H1 (cell line): Measurements from ENCODE around the gene DECR2. TPM values are rescaled to one million over a fixed set of nuclear protein-coding genes. Genes with fewer than 3 reads are reported as not detected.

Source experiments
- CHD1 ChIP-seq: IDR thresholded peaks from 2 replicates; pipeline ENCODE4 v1.6.1; 2012; ENCODE audit warnings: low read depth, low read length, improper control_type of control experiment
- CTBP2 ChIP-seq: IDR thresholded peaks from 2 replicates; pipeline ENCODE4 v1.7.0; 2011; ENCODE audit warnings: borderline replicate concordance, mild to moderate bottlenecking, moderate library complexity, mixed read lengths, low read length; ENCODE audit not compliant: insufficient read depth, insufficient read length
- EZH2 ChIP-seq: fragments of 200-600 bp; sonication (generic); IDR thresholded peaks from 2 replicates; pipeline ENCODE4 v1.7.1; 2012; ENCODE audit warnings: low read depth, mild to moderate bottlenecking, moderate library complexity, low read length, inconsistent platforms; ENCODE audit not compliant: severe bottlenecking
- HDAC2 ChIP-seq, 2 experiments: fragments of 300-600 bp in 1 of 2; sonication (generic) in 1 of 2; IDR thresholded peaks; 2 replicates each; pipeline ENCODE4 v1.6.1; 2011 to 2012; ENCODE audit warnings: low read depth in 2 of 2, low read length in 2 of 2, mild to moderate bottlenecking in 2 of 2, moderate library complexity in 2 of 2, borderline replicate concordance in 1 of 2, inconsistent platforms in 1 of 2
- JUN ChIP-seq: IDR thresholded peaks from 2 replicates; pipeline ENCODE4 v1.6.1; 2011; ENCODE audit warnings: low read depth, mild to moderate bottlenecking, improper control_type of control experiment, low read length
- KDM4A ChIP-seq: IDR thresholded peaks from one replicate; pipeline ENCODE4 v1.7.1; 2012; ENCODE audit warnings: low read depth, mild to moderate bottlenecking, moderate library complexity, low read length, inconsistent platforms; ENCODE audit not compliant: severe bottlenecking
- KDM5A ChIP-seq: fragments of 200-600 bp; IDR thresholded peaks from 2 replicates; pipeline ENCODE4 v1.7.1; 2012; ENCODE audit warnings: mild to moderate bottlenecking, low read length, inconsistent platforms, mixed read lengths
- POLR2AphosphoS5 ChIP-seq: IDR thresholded peaks from 2 replicates; pipeline ENCODE4 v1.6.1; 2011; ENCODE audit warnings: low read depth, low read length
- RFX5 ChIP-seq: IDR thresholded peaks from 2 replicates; pipeline ENCODE4 v1.6.1; 2011; ENCODE audit warnings: low read depth, low read length, improper control_type of control experiment, borderline replicate concordance
- RNF2 ChIP-seq: fragments of 200-900, 300-1000 bp; sonication (generic); IDR thresholded peaks from 2 replicates; pipeline ENCODE4 v1.7.1; 2016; ENCODE audit warnings: borderline replicate concordance, low read depth, mild to moderate bottlenecking, antibody characterized with exemption, low read length; ENCODE audit not compliant: poor library complexity, severe bottlenecking; ENCODE audit errors: missing control alignments
- SIN3A ChIP-seq, 2 experiments: IDR thresholded peaks in 1 of 2; conservative IDR thresholded peaks in 1 of 2; 2 replicates each; pipeline ENCODE4 v1.6.1; 2011 to 2012; ENCODE audit warnings: low read length in 2 of 2, improper control_type of control experiment in 1 of 2, low read depth in 1 of 2, mild to moderate bottlenecking in 1 of 2
- SIRT6 ChIP-seq: IDR thresholded peaks from one replicate; pipeline ENCODE4 v1.7.1; 2012; ENCODE audit warnings: low read length, inconsistent platforms
- SP1 ChIP-seq: IDR thresholded peaks from 2 replicates; pipeline ENCODE4 v1.6.1; 2011; ENCODE audit warnings: low read depth, low read length
- SUZ12 ChIP-seq: fragments of 200-600 bp; sonication (generic); IDR thresholded peaks from 2 replicates; pipeline ENCODE4 v1.6.1; 2012; ENCODE audit warnings: mild to moderate bottlenecking, inconsistent platforms, low read length, moderate library complexity, mixed read lengths
- polyA plus RNA-seq, 7 experiments: library from polyadenylated mRNA; depleted of rRNA in 3 of 7; stranded (reverse) in 5 of 7; unstranded in 2 of 7; fragments of >200 nt in 5 of 7; fragments of 200-250 nt in 2 of 7; gene quantifications; 1 replicate in 5 of 7; 2 replicates in 1 of 7; 4 replicates in 1 of 7; pipeline versions ENCODE4 v1.2.1 to v1.2.3, GENCODE V29; 2011 to 2013; ENCODE audit warnings: missing spikeins in 2 of 7, mixed read lengths in 2 of 7
- total RNA-seq: library from RNA; stranded (reverse); fragmentation: NEBNext Ultra II Directional; extraction: Animal tissue kit (Norgen Biotek cat#: 25700); gene quantifications from 2 replicates; pipeline ENCODE4 v1.2.1, GENCODE V29; 2021
- TF ChIP-seq, protein P1 (sequence below), 3 experiments: IDR thresholded peaks; 1 replicate in 2 of 3; 2 replicates in 1 of 3; pipeline versions ENCODE4 v1.5.1 to v1.6.1; 2011; ENCODE audit warnings: low read length in 3 of 3, mild to moderate bottlenecking in 3 of 3, inconsistent platforms in 2 of 3, low read depth in 1 of 3, moderate library complexity in 1 of 3; ENCODE audit not compliant: insufficient read depth in 1 of 3; ENCODE audit errors: control extremely low read depth in 1 of 3
- TF ChIP-seq, protein P2 (sequence below): IDR thresholded peaks from 2 replicates; pipeline ENCODE4 v1.6.1; 2012; ENCODE audit warnings: inconsistent platforms
- TF ChIP-seq, protein P3 (sequence below): IDR thresholded peaks from 2 replicates; pipeline ENCODE4 v1.6.1; 2011; ENCODE audit warnings: low read length, improper control_type of control experiment

DECR2 gene
- total and polyA plus RNA-seq, 2 of the 8 experiments (the other 6 are each of a cell fraction or from before 2014, with no cell fraction given): 28.2 to 39.9 TPM

DNA sequence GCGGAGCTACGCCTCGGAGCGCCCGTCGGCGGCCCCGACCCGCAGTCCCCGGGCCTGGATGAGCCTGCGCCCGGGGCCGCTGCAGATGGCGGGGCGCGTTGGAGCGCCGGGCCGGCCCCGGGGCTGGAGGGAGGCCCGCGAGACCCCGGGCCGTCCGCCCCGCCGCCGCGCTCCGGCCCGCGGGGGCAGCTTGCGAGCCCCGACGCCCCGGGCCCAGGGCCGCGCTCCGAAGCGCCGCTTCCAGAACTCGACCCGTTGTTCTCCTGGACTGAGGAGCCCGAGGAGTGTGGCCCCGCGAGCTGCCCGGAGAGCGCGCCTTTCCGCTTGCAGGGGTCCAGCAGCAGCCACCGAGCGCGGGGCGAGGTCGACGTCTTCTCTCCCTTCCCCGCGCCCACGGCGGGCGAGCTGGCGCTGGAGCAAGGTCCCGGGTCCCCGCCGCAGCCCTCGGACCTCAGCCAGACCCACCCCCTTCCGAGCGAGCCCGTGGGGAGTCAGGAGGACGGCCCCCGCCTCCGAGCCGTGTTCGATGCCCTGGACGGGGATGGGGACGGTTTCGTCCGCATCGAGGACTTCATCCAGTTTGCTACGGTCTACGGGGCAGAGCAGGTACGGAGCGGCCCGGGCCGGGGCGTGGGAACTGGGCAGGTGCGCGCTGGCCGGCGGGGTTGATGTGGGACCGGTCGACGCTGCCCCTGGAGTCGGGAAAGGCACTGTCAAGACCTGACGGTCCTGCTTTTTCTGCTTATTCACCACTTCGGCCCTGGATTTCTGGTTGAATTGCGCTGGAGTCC is 24.6 kb downstream of the DECR2 start (continued):
- TF ChIP-seq, protein P1, sequence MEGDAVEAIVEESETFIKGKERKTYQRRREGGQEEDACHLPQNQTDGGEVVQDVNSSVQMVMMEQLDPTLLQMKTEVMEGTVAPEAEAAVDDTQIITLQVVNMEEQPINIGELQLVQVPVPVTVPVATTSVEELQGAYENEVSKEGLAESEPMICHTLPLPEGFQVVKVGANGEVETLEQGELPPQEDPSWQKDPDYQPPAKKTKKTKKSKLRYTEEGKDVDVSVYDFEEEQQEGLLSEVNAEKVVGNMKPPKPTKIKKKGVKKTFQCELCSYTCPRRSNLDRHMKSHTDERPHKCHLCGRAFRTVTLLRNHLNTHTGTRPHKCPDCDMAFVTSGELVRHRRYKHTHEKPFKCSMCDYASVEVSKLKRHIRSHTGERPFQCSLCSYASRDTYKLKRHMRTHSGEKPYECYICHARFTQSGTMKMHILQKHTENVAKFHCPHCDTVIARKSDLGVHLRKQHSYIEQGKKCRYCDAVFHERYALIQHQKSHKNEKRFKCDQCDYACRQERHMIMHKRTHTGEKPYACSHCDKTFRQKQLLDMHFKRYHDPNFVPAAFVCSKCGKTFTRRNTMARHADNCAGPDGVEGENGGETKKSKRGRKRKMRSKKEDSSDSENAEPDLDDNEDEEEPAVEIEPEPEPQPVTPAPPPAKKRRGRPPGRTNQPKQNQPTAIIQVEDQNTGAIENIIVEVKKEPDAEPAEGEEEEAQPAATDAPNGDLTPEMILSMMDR (IDR thresholded peaks at IDR 0.05; ENCODE audit: control extremely low read depth in 1 of 3, insufficient read depth in 1 of 3, low read depth in 1 of 3, low read length in 3 of 3): no peak
- peak; percentile 68 for TF ChIP-seq KDM4A
- peak; percentile 53 for TF ChIP-seq EZH2
- TF ChIP-seq KDM5A: no peak
- peak; percentile 51; the same call in 1 of the 2 replicates for TF ChIP-seq SUZ12
- no peak for TF ChIP-seq CTBP2
- TF ChIP-seq, protein P2, sequence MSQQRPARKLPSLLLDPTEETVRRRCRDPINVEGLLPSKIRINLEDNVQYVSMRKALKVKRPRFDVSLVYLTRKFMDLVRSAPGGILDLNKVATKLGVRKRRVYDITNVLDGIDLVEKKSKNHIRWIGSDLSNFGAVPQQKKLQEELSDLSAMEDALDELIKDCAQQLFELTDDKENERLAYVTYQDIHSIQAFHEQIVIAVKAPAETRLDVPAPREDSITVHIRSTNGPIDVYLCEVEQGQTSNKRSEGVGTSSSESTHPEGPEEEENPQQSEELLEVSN: peak; percentile 60; the same call in 1 of the 2 replicates
- TF ChIP-seq, protein P3, sequence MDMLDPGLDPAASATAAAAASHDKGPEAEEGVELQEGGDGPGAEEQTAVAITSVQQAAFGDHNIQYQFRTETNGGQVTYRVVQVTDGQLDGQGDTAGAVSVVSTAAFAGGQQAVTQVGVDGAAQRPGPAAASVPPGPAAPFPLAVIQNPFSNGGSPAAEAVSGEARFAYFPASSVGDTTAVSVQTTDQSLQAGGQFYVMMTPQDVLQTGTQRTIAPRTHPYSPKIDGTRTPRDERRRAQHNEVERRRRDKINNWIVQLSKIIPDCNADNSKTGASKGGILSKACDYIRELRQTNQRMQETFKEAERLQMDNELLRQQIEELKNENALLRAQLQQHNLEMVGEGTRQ: no peak
- no peak for TF ChIP-seq CHD1
- TF ChIP-seq SIN3A (conservative IDR thresholded peaks at IDR 0.05 in 1 of 2, IDR thresholded peaks at IDR 0.05 in 1 of 2; ENCODE audit: low read depth in 1 of 2, low read length in 2 of 2): no peak
- TF ChIP-seq HDAC2 (IDR thresholded peaks at IDR 0.05; ENCODE audit: borderline replicate concordance in 1 of 2, low read depth in 2 of 2, low read length in 2 of 2): no peak
- no peak for TF ChIP-seq RFX5
- no peak for TF ChIP-seq SIRT6
- TF ChIP-seq POLR2AphosphoS5: 0 out of 2 replicates have a peak, but pooled peaks have one; percentile 14
- TF ChIP-seq RNF2: no peak
- TF ChIP-seq SP1: no peak
- TF ChIP-seq JUN: no peak
